K562 (cell line): ENCODE measurements around the gene COL20A1. TPM values are rescaled to one million over a fixed set of nuclear protein-coding genes. Genes with fewer than 3 reads are reported as not detected.

Experiments
- ATAC-seq: fragments of 200-7000 bp; cut with Tn5 transposase; 3 replicates; pipeline ENCODE4 v1.9.1; 2020; ENCODE audit warnings: moderate library complexity
- BruUV-seq: library from RNA; stranded (reverse); fragments of 400-500 nt; replicated peaks from 2 replicates; lab custom pipeline; 2021; lab: Mats Ljungman, UMichigan
- CTCF ChIA-PET: fragments of 300-600 bp; formaldehyde crosslinking; extraction: SDS; loops from one replicate; lab custom pipeline; 2021; ENCODE audit warnings: low intra/inter-chr PET ratio; lab: Yijun Ruan, JAX
- POLR2A ChIA-PET: fragments of 300-600, 350-650 bp; sonication (Branson Sonifier 250); formaldehyde crosslinking; extraction: SDS; loops from one replicate; lab custom pipeline; 2021; ENCODE audit warnings: antibody characterized with exemption, inconsistent platforms; lab: Yijun Ruan, JAX
- DNase-seq, 4 experiments: peaks; one replicate each; pipeline versions ENCODE4 v3.0.0 to v3.0.0-alpha.2; 2011 to 2018; ENCODE audit warnings: low spot score in 3 of 4, mixed read lengths in 3 of 4; ENCODE audit errors: extremely low read depth in 1 of 4
- FAIRE-seq: peaks from 2 replicates; lab custom pipeline; 2011; peaks lifted over from hg19 to GRCh38; lab: Jason Lieb, UNC
- H2AFZ ChIP-seq: 2 replicates; pipeline ENCODE4 v1.6.0; 2011; ENCODE audit warnings: low read depth, low read length, control low read depth, inconsistent platforms
- H3K27ac ChIP-seq: fragments of 200-600 bp; 3 replicates; pipeline ENCODE4 v1.8.0; 2011; ENCODE audit warnings: low read depth, mild to moderate bottlenecking, control low read depth, inconsistent platforms, low read length, moderate library complexity, mixed read lengths; ENCODE audit errors: extremely low read depth
- H3K27me3 ChIP-seq, 2 experiments: fragments of 300-600 bp in 1 of 2; 2 replicates in 1 of 2; 3 replicates in 1 of 2; pipeline versions ENCODE4 v1.6.0 to v1.8.0; 2011; ENCODE audit warnings: inconsistent platforms in 2 of 2, low read length in 2 of 2, mild to moderate bottlenecking in 1 of 2, mixed read lengths in 1 of 2, moderate library complexity in 1 of 2; ENCODE audit not compliant: control insufficient read depth in 2 of 2, insufficient read depth in 2 of 2
- H3K36me3 ChIP-seq: fragments of 300-600 bp; 3 replicates; pipeline ENCODE4 v1.8.0; 2011; ENCODE audit warnings: mild to moderate bottlenecking, low read length, inconsistent platforms; ENCODE audit not compliant: control insufficient read depth, insufficient read depth
- H3K4me1 ChIP-seq, 2 experiments: fragments of 200-600 bp in 1 of 2; replicated peaks in 1 of 2; 2 replicates in 1 of 2; 3 replicates in 1 of 2; pipeline versions ENCODE4 v1.5.1 to v1.8.0; 2011; ENCODE audit warnings: inconsistent platforms in 2 of 2, low read length in 2 of 2, mild to moderate bottlenecking in 1 of 2, mixed read lengths in 1 of 2, moderate library complexity in 1 of 2; ENCODE audit not compliant: control insufficient read depth in 2 of 2, insufficient read depth in 2 of 2
- H3K4me2 ChIP-seq: 2 replicates; pipeline ENCODE4 v1.6.1; 2011; ENCODE audit warnings: low read length, control low read depth, inconsistent platforms, mixed read lengths; ENCODE audit not compliant: insufficient read depth
- H3K4me3 ChIP-seq: fragments of 200-600 bp; sonication (generic), shearing (Covaris generic); 2 replicates; pipeline ENCODE4 v1.5.1; 2016; ENCODE audit warnings: control low read depth, inconsistent platforms
- H3K79me2 ChIP-seq: fragments of 200-600 bp; 3 replicates; pipeline ENCODE4 v1.8.0; 2011; ENCODE audit warnings: low read length, inconsistent platforms; ENCODE audit not compliant: control insufficient read depth, insufficient read depth
- H3K9ac ChIP-seq, 2 experiments: 2 replicates each; pipeline versions ENCODE4 v1.6.0 to v1.6.1; 2011; ENCODE audit warnings: low read depth in 2 of 2, low read length in 2 of 2, control low read depth in 1 of 2, inconsistent platforms in 1 of 2, mild to moderate bottlenecking in 1 of 2, mixed read lengths in 1 of 2; ENCODE audit not compliant: insufficient read depth in 1 of 2
- H3K9me1 ChIP-seq: one replicate; pipeline ENCODE4 v1.6.0; 2011; ENCODE audit warnings: inconsistent platforms, mild to moderate bottlenecking, low read length, moderate library complexity; ENCODE audit not compliant: control insufficient read depth, insufficient read depth
- H3K9me3 ChIP-seq: replicated peaks from 2 replicates; pipeline ENCODE4 v1.5.1; 2011; ENCODE audit warnings: low read depth, low read length, inconsistent platforms; ENCODE audit not compliant: control insufficient read depth, insufficient read depth
- H4K20me1 ChIP-seq: replicated peaks from 2 replicates; pipeline ENCODE4 v1.6.1; 2011; ENCODE audit warnings: low read length, inconsistent platforms, mixed read lengths; ENCODE audit not compliant: control insufficient read depth, insufficient read depth
- KDM5B ChIP-seq: fragments of 200-600 bp; sonication (generic); IDR thresholded peaks from 2 replicates; pipeline ENCODE4 v1.6.1; 2012; ENCODE audit warnings: low read depth, mild to moderate bottlenecking, moderate library complexity, low read length, control low read depth, inconsistent platforms; ENCODE audit not compliant: insufficient replicate concordance
- MITF ChIP-seq: IDR thresholded peaks from 2 replicates; pipeline ENCODE4 v1.6.1; 2014; ENCODE audit warnings: antibody characterized with exemption
- ZNF263 ChIP-seq: sonication (generic); formaldehyde crosslinking; IDR thresholded peaks from 2 replicates; pipeline ENCODE4 v1.8.0; 2022; ENCODE audit warnings: mild to moderate bottlenecking, missing genetic modification reagents, borderline replicate concordance
- WGBS: fragments of 100-300 bp; shearing (Covaris generic); methylation state at CpG from one replicate; pipeline ENCODE4 v1.1.6; 2016; ENCODE audit warnings: low coverage, mixed read lengths; ENCODE audit not compliant: insufficient coverage; ENCODE audit errors: missing lambda C conversion rate; 5-methylcytosine and 5-hydroxymethylcytosine counted together
- in situ Hi-C: fragments of 300-500 bp; cut with MboI; formaldehyde crosslinking; loops from 4 replicates; pipeline ENCODE4 v1.15.0; 2018; ENCODE audit warnings: inconsistent platforms, mixed read lengths
- intact Hi-C: fragments of 100-400 bp; cut with micrococcal nuclease; formaldehyde crosslinking; loops from 2 replicates; pipeline ENCODE4 v1.14.2; 2022
- polyA plus RNA-seq, 8 experiments: library from polyadenylated mRNA; depleted of rRNA in 4 of 8; stranded (reverse) in 5 of 8; unstranded in 3 of 8; fragments of >200 nt; fragmentation: Nextera tagmentation in 2 of 8; fragmentation: Illumina TruSeq in 1 of 8; extraction: Ambion mirVana in 2 of 8; extraction: Trizol in 1 of 8; gene quantifications; 2 replicates each; pipeline versions ENCODE4 v1.2.1 to v1.2.3, GENCODE V29; 2011 to 2014; ENCODE audit warnings: inconsistent platforms in 1 of 8, missing spikeins in 1 of 8
- total RNA-seq, 7 experiments: library from RNA; depleted of rRNA in 6 of 7; stranded (reverse); fragments of >200 nt in 6 of 7; fragmentation: Illumina TruSeq in 2 of 7; extraction: Trizol in 2 of 7; gene quantifications; 2 replicates each; pipeline versions ENCODE4 v1.2.1 to v1.2.3, GENCODE V29; 2011 to 2021; ENCODE audit warnings: low replicate concordance in 1 of 7

COL20A1 gene
- total and polyA plus RNA-seq, 9 of the 15 experiments (the other 6 are each of a cell fraction or from before 2014, with no cell fraction given): not detected

GRCh38 chr20:63364801-63365585 is 72.0 kb downstream of the COL20A1 start (continued):
- no peak for TF ChIP-seq MITF

- FAIRE-seq (no peak), DNase-seq (no peak), ATAC-seq (no peak)
- Histone ChIP-seq H3K27me3 (peaks cover 8 to 64% of the 10 kb centered on the region in 2 experiments; a peak in 4 of 5 replicates), H3K9me1 (no peaks in the 10 kb centered on the region), H4K20me1 (no peaks in the 10 kb centered on the region; the same call in none of the 2 replicates), H3K27ac (no peak overlapping the region), H2AFZ (no peak overlapping the region), H3K9ac (no peak overlapping the region), H3K4me1 (peaks cover 0 to 19% of the 10 kb centered on the region in 2 experiments; a peak in 2 of 5 replicates), H3K36me3 (no peaks in the 10 kb centered on the region), H3K9me3 (no peaks in the 10 kb centered on the region), H3K79me2 (no peaks in the 10 kb centered on the region), H3K4me3 (no peak overlapping the region), H3K4me2 (no peak overlapping the region)
- POLR2A ChIA-PET: interaction anchor here (0.7 kb wide), 1 partner anchor 116 kb away, joined by 4 read pairs; no protein-coding TSS in a partner anchor
- in situ Hi-C loops: no loop called here
- CTCF ChIA-PET: no interaction called here
- no TSS peak for BruUV-seq
- no peak for TF ChIP-seq KDM5B
- TF ChIP-seq ZNF263 (CRISPR knock-in tag): peak; percentile 96
- WGBS: 4% methylated on average over 20 of the region's 22 CpGs
- intact Hi-C loops: no loop called here
Observed at GRCh38 chr20:63365601-63366389, 72.8 kb downstream of the COL20A1 start.
